ENCODE data around the gene SLC22A2.

SLC22A2 gene

GRCh38 chr6:160273750-160274149, 15.1 kb upstream of the SLC22A2 start:
- FAIRE-seq (no peak), DNase-seq (ENCODE audit: low spot score) (no peak)

- no peak for DNase-seq (ENCODE audit: low spot score)
- FAIRE-seq = no peak
Measured at GRCh38 chr6:160273196-160273595, 14.6 kb upstream of the SLC22A2 start.

GRCh38 chr6:160272707-160273106, 14.1 kb upstream of the SLC22A2 start:
- FAIRE-seq = no peak

GRCh38 chr6:160270347-160270746, 11.7 kb upstream of the SLC22A2 start:
- FAIRE-seq = no peak
- no peak for DNase-seq (ENCODE audit: low spot score)

More at GRCh38 chr6:160272707-160273106, 14.1 kb upstream of the SLC22A2 start:
- no peak for DNase-seq (ENCODE audit: low spot score)

GRCh38 chr6:160269771-160270170, 11.2 kb upstream of the SLC22A2 start:
- FAIRE-seq (no peak), DNase-seq (ENCODE audit: low spot score) (no peak)

- FAIRE-seq = no peak
Measured at GRCh38 chr6:160269023-160269521, 10.5 kb upstream of the SLC22A2 start.

GRCh38 chr6:160267102-160267501, 8.5 kb upstream of the SLC22A2 start:
- no peak for FAIRE-seq
- no peak for DNase-seq (ENCODE audit: low spot score)

More at GRCh38 chr6:160269023-160269521, 10.5 kb upstream of the SLC22A2 start:
- no peak for DNase-seq (ENCODE audit: low spot score)

- FAIRE-seq (no peak), DNase-seq (ENCODE audit: low spot score) (no peak)
Measured at GRCh38 chr6:160265869-160266476, 7.4 kb upstream of the SLC22A2 start.

- no peak for DNase-seq (ENCODE audit: low spot score)
- no peak for FAIRE-seq
Measured at GRCh38 chr6:160264061-160264612, 5.5 kb upstream of the SLC22A2 start.

GRCh38 chr6:160263196-160263939, 4.7 kb upstream of the SLC22A2 start:
- FAIRE-seq = no peak

GRCh38 chr6:160261991-160262680, 3.5 kb upstream of the SLC22A2 start:
- no peak for FAIRE-seq
- no peak for DNase-seq (ENCODE audit: low spot score)

More at GRCh38 chr6:160263196-160263939, 4.7 kb upstream of the SLC22A2 start:
- DNase-seq (ENCODE audit: low spot score) = no peak

- DNase-seq (ENCODE audit: low spot score) = no peak
- no peak for FAIRE-seq
Measured at GRCh38 chr6:160260803-160261450, 2.3 kb upstream of the SLC22A2 start.

- FAIRE-seq (no peak), DNase-seq (ENCODE audit: low spot score) (no peak)
Measured at GRCh38 chr6:160260367-160260766, 1.7 kb upstream of the SLC22A2 start.

- DNase-seq (ENCODE audit: low spot score) (no peak), FAIRE-seq (no peak)
Measured at GRCh38 chr6:160259598-160259997, 977 bp upstream of the SLC22A2 start.

- DNase-seq (ENCODE audit: low spot score) (no peak), FAIRE-seq (no peak)
Measured at GRCh38 chr6:160259143-160259425, 463 bp upstream of the SLC22A2 start.

- DNase-seq (ENCODE audit: low spot score) (no peak), FAIRE-seq (no peak)
Measured at GRCh38 chr6:160256445-160256844, 2.2 kb downstream of the SLC22A2 start.

GRCh38 chr6:160254467-160255312, 3.9 kb downstream of the SLC22A2 start:
- FAIRE-seq = peak; percentile 98
- DNase-seq (ENCODE audit: low spot score) = peak; percentile 98

- DNase-seq (ENCODE audit: low spot score) (peak; percentile 55), FAIRE-seq (no peak)
Measured at GRCh38 chr6:160253714-160254113, 4.9 kb downstream of the SLC22A2 start.

GRCh38 chr6:160253292-160253691, 5.3 kb downstream of the SLC22A2 start:
- DNase-seq (ENCODE audit: low spot score) = peak; percentile 21
- FAIRE-seq = no peak

GRCh38 chr6:160252073-160252813, 6.4 kb downstream of the SLC22A2 start:
- FAIRE-seq = peak; percentile 29

More at GRCh38 chr6:160252073-160252813, 6.4 kb downstream of the SLC22A2 start:
- DNase-seq (ENCODE audit: low spot score) = peak; percentile 25

Measured in RCC 7860 (cell line).